DOHH2 (cell line): Measurements from ENCODE around the gene MRC2.

Experiments
- CTCF ChIP-seq: fragments of 200-600 bp; sonication (generic); IDR thresholded peaks from one replicate; pipeline ENCODE4 v1.5.1; 2014; ENCODE audit warnings: antibody characterized with exemption, mild to moderate bottlenecking, low read depth, low read length; ENCODE audit not compliant: poor library complexity, severe bottlenecking
- EZH2phosphoT487 ChIP-seq: fragments of 200-600 bp; sonication (generic); IDR thresholded peaks from 2 replicates; pipeline ENCODE4 v1.6.1; 2017; ENCODE audit warnings: borderline replicate concordance, mild to moderate bottlenecking, antibody characterized with exemption, low read length, moderate library complexity, mixed read lengths

- TF ChIP-seq CTCF: no peak
- no peak for TF ChIP-seq EZH2phosphoT487
Measured at GRCh38 chr17:62650587-62650986, 23.1 kb downstream of the MRC2 start.
